Stimulated activated CD8-positive, alpha-beta memory T cell treated with anti-CD3 and anti-CD28 coated beads, Interleukin-15, amount 100 ng/mL, for 24 hours (primary cell): Measurements from ENCODE around the gene GNAZ.

ENCODE experiments used
- DNase-seq: peaks from one replicate; pipeline ENCODE4 v3.0.0-alpha.2; 2020; ENCODE audit warnings: low read depth

GNAZ gene

GRCh38 chr22:23155831-23156230 is 85.5 kb downstream of the GNAZ start:
- DNase-seq: no peak

- DNase-seq: no peak
Measured at GRCh38 chr22:23156286-23156685, 86.0 kb downstream of the GNAZ start.

DNA sequence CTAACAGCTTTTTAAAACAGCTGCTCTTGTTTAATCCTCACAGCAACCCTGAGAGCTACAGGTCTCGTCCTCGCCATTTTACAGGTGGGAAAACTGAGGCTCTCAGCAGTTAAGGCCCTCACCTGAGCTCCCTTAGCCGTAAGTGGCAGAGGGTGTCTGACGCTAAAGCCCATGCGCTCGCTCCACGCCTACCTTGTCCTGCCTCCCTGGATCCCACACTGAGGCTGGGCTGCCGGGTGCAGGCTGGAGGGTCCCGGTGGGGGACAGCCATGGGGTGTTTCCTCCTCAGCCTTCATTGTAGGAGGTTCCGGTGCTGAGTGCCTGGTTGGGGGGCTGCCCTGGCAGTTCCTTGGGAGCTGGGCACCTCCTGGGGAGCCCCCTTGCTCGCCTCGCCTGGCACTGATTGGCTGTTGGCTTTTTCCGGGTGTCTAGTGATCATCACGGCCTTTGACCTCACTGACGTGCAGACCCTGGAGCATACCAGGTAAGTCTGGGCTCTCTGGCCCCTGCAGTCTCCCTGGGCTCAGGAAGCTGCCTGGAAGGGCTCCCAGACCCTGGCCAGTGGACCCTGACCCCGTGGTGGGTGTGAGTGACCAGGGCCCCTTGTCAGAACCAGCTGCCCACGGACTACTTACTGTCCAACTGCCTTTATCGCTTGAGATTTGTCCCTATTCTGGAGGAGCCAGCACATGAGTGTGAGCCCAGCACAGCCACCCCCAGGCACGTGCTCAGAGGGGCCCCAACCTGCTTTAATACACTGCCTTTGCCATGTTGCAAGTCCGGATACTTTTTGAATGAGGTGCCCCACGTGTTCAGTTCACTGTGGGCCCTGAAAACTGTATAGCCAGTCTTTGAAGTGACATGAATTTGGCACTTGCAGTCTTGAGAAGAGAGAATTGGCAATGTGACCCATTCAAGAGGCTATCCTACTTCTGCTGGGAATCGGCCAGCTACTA is 87.5 kb downstream of the GNAZ start:
- DNase-seq: no peak

GRCh38 chr22:23158516-23159290 is 88.4 kb downstream of the GNAZ start:
- no peak for DNase-seq

- no peak for DNase-seq
Measured at GRCh38 chr22:23159291-23159630, 88.9 kb downstream of the GNAZ start.

DNA sequence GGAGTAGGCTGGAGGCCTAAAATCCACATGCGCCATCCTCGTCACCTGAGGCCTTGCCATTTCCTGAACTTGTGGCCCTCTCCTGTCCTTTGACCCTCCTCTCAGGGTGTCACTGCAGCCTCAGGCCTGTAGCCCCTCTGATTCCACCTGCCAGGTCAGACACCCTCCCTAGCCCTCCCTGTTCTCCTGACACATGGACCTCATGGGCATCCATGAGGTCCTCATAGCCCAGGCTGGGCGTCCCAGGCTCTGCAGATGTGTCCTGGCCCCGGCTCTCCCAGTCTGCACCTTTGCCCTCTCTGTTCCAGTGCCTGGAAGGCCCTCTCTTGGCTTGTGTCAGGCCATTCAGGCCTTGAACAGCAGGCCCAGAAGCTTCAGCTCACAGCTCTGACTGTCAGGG is 90.7 kb downstream of the GNAZ start:
- DNase-seq: no peak

GRCh38 chr22:23161574-23161973 is 91.3 kb downstream of the GNAZ start:
- DNase-seq: no peak

DNA sequence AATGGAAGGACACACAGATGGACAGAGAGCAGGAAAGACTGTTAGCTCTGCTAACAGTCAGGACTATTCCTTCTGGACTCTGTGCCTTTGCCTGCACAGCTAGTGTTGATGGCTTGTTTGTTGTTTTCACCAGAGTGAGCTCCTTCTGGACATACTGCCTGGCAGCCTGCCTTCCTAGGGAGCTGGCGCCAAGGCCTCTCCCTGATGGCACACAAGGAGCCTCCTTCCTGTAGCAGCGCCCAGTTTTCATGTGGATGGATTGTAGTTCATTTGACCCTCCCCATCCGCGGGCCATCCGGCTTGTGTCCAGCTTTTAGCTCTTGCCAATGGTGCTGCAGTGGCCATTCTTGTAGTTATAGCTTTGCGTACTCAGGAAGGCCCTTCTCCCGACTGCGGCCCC is 93.3 kb downstream of the GNAZ start:
- no peak for DNase-seq

DNA sequence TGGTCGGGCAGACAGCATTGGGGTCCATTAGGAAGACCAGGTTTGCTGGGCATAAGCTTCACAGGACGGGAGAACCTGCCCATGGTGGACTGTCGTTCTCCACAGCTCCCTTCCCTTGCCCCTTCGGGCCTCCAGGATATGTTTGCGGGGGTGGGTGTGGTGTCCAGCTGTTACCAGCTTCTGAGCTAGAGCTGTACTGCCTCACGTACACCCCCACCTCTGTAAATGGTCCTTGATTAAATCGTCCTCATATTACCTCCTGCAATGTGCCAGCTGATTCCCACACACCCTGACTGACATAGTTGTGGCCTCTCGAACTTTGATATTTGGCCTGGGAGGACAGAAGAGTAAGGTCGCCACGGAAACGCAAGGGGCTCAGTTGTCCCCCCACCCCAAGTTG is 93.8 kb downstream of the GNAZ start:
- no peak for DNase-seq

DNA sequence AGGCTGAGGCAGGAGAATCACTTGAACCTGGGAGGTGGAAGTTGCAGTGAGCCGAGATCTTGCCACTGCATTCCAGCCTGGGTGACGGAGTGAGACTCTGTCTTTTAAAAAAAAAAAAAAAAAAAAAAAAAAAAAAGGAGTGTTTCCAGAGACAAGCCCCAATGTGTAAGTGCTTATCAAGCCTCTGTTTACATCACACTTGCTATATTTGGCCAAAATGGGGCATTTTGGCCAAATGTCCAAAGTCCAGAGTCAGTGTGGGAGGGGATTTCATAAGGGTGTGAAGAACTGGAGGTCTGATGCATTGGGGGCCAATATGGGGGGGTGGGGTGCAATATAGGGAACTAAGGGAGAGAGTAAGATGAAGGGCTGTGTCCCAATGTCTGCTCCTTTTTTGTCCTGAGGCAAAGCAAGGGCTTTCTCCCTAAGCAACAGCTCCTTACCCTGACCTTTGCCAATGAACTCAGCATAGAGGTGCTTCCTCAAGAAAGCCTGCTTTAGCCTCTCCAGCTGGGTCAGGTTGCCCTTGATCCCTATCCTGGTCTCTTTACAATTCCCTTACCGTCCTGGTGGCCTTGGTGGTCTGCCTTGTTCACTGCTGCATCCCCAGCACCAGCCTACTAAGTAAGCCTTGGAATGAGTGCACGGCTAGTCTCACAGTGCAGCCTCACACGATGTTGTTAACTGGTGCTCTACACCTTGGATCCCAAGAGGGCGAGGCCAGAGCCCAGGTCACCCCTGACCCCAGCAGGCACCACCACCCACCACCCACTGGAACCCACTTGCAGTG is 95.9 kb downstream of the GNAZ start:
- DNase-seq: no peak

- no peak for DNase-seq
Measured at GRCh38 chr22:23166841-23167616, 96.7 kb downstream of the GNAZ start.

DNA sequence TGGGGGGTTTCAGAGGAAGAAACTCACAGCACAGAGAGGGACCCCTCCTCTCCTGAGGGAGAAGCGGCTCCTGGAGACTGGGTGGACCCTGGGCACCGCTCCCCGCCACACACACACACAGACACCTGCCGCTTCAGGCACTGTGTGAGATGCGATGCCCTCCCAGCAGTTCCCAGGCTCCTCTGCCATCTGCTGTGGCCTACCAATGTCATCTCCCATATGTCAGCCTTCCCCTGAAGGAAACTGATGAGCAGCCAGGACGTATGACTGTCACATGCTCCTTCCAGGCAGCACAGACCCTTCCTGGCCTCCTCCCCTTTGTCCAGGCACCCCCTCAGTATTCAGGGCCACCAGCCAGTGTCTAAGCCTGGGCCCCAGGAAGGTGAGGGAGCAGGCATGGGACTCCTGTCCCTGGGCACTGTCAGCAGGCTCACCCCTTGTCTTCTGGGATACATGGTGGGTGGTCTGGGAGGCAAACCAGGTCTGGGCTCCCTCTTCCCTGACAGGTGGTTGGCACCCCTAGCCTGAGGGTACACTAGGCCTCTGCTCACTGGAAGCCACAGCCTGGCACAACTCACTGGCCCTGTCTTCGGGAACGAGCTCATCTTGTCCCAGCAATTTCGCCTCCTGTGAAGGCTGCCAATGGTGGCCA is 98.2 kb downstream of the GNAZ start:
- DNase-seq: no peak

GRCh38 chr22:23169043-23169406 is 98.7 kb downstream of the GNAZ start:
- no peak for DNase-seq
